ENCODE data around the gene AREL1.

The AREL1 gene

DNA sequence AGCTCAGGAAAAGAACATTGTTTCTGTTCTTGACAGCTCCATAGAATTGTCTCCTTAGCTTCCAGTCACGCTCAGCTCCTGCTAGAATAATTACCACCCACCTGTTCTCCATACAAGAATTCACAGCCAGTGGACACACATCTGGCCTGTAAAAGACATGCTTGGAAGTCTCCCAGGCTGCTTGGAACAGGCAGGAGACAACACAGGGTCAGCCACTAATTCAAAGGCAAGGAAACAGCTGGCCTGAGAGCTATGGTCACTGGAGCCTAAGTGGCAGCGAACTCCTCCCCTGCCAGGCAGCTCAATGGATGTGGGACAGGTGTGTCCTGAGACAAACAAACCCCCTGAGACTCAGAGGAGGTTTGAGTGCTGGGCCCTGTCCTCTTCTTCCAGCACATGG is 77.9 kb downstream of the AREL1 start:
- DNase-seq, result no peak

DNA sequence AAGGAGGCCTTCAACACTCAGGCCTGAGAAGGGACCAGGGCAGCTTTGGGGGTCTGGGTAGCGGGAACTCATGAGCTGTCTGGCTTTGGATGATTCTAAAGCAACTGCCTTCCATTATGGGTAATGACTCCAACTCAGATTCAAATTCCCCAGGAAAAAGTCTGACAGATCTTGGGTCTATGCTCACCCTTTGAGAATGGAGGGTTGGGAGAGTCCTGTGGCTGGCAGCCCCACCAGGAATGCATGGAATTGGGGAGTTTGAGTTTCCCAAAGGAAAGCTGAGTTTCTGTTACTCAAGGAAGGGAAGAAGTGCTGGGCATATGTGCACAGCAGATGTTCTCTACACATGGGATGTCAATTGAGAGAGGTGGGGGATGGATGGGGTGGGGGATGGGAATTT is 78.4 kb downstream of the AREL1 start:
- DNase-seq, result no peak

DNA sequence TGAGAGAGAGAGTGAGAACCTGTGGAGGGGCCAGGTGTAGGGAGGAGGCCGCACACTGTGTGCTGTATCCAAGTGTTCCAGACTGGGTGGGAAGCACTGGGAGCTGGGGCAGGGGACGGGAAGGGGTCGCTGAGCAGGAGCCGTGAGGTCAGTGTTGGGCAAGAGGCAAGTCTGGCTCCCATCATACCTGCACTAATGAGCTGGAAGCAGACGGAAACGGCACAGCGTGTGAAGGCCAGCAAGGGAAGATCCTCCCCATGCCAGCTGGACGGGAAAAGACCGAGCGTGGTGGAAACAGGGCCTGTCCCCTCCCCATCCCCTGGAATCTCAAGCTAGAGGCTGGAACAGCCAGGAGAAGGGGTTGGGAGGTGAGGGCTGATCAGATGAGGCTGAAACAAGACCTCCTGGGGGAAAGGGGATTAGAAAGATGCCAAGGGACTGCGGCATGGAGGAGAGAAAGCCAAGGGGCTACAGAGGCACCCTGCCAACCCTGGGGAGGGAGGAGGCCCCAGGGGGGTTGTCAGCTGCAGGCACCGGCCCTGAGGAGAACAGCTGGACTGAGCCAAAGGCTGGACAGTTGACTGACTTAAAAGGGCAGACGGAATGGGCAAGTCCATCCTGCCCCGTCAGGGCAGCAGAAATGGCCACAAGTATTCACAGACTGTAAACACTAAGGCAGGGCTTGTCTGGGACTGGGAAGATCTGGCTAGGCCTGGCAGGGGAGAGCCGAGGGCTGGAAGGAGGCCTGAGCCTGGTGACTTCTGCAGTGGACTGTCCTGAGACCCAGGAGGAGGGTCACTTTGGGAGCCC is 81.8 kb downstream of the AREL1 start:
- DNase-seq, result no peak

DNA sequence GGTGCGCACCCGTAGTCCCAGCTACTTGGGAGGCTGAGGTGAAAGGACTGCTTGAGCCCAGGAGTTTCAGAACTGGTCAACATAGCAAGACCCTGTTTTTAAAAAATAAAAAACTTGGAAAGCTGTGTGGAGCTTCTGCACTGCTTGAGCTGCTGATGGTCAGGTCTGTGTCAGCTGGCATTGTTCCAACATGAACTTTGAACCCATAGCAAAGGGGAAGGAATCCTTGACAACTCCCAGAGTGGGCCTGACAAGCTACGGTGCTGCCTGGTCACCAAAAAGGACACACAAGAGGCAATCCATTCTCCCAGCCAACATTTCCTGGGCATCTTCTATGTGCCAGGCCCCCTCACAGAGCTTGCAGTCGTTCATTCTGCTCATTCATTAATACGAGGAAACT is 84.5 kb downstream of the AREL1 start:
- no peak for DNase-seq

DNA sequence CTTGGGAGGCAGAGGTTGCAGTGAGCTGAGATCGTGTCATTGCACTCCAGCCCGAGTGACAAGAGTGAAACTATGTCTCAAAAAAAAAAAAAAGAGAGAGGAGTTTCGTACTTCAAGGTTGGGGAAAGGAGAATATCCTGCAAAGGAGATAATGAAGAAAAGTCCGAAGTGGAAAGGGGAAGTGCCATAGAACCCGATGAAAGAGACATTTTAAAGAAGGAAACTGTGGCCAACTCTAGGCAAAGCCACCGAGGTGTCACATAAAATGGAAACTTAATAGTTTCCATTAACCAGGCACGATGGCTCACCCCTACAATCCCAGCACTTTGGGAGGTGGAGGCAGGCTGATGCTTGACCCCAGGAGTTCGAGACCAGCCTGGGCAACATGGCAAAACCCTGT is 85.8 kb downstream of the AREL1 start:
- DNase-seq, result no peak

- DNase-seq, result no peak
Measured at GRCh38 chr14:74622257-74622656, 90.6 kb downstream of the AREL1 start.

DNA sequence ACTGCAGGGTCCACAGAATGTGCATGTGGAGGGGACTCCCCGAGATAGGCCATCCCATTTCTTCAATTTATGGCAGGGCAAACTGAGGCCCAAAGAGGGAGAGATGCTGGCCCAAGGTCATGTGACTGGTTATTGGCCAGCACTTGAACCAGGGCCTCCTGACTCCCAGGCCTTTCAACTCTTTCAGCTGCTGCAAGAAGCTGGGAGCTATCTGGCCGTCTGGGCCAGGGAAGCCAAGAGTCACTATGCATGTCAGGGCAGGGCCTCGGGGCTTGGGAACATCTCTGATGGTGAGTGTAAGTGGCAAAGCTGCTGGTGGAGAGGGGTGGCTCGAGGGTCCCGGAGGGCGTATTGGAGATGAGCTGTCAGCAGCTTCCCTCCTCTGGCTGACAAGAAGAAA is 91.3 kb downstream of the AREL1 start:
- DNase-seq, result no peak

DNA sequence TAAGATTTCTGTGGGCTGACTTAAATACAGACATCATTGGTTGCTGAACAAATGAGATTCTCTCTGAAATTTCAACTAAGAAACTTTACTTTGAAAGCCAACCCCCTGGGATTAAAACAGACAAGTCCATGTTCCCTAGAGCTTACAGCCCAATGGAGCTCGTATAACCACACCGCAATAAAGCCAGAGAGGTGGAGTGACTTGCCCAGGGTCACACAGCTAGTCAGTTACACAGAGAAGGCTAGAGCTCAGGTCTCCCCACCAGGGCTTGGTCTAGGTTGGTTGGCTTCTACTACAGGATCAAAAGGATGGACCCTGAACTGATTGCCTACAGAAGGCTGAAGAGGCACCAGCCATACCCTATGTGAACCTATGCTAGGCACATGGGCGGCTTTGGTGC is 92.0 kb downstream of the AREL1 start:
- DNase-seq, result no peak

DNA sequence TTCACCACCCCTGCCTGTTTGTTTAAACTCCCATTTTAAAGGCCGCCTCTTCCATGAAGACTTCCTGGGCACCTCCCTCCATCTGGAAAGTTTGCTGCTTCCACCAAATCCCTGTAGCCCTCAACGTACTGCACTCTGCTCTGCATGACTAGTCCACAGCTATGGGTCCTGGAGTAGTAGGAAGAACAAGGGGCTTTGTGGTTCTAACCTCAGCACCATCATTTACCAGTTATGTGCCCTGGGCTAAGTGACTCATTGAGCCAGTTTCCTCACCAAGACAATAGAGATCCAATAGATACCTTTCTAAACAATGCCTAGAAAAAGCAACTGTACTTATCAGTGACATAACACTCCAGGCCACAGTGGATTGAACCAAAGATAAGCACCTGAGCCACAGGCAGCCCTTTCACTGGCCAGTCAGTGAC is 92.4 kb downstream of the AREL1 start:
- DNase-seq, result peak; percentile 55

DNA sequence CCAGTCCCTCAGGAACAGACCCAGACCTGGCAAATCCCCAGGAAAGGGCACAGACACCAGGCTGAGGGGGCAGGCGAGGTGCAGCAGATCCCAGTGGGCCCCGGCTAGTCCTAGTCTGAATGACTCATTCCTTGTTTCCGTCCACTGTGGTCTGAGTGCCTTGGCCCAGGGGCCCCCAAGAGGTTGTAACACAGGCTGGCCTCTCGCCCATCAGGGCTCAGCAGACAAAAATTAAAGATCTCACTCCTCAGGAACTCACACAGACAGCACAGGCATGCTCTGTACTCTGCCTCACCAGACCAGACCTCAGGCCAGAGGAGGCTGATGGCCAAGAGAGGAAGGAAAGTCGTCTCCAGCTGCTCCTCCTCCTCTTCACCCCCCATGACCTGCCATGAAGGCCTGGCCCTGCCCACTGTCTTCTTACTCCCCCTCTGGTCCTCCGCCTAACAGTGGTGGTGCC is 93.2 kb downstream of the AREL1 start:
- DNase-seq, result no peak

DNA sequence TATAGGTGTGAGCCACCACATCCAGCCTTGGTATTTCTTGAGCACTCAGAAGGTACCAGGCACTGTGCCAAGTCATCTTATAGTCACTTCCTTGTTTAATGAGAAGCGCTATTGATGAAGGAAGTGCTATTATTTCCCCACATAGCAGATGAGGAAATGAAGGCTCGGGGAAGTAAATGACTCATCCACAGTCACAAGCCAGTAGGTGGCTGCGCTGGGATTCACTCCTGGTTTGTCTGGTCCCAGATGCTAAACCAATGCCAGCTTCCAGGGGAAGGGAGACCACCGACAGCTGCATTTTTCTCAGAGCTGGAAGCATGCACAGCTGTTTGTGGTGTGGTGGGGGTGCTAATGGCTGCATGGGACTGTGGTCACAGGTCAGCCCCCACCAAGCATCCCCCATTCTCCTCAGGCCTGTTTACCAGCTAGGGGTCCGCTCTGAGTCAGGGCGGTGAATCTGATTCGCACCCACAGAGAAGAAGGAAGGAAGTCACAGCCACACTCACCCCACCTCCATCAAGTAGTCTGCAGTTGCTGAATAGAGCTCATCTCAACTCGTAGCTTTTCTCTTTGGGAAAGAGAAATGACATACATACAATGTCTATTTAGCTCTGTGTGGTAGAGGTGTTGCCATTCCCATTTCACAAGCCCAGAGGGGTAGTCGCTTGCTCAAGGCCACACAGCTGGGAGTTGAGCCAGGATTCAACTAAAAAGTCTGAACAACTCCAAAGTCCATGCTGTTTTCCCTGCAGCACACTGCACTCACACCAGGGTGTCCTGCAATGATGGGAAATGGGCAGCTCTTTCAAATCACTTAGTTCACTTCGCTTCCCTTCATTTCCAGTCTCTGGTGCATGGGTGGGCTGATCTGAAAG is 94.6 kb downstream of the AREL1 start:
- peak; percentile 76 for DNase-seq

GRCh38 chr14:74616996-74617700 is 95.7 kb downstream of the AREL1 start:
- no peak for DNase-seq

DNA sequence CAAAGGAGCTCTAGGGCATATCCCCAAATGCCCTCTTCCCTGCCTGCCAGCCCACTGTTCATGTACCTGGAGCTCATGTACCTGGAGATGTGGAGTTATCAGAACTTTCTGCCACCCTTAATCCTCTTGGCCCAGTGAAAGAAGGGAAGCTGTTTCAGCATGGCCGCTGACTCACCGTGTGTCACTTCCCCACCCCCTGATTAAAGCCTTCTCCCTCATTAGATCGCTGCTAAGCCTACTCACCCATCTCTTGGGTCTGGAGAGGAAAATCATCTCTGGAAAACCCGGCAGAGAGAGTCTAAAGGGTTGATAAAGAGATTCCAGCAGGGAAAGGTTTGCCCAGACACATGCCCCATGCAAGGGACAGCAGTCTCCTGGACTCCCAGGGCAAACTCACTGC is 96.4 kb downstream of the AREL1 start:
- DNase-seq, result peak; percentile 59

DNA sequence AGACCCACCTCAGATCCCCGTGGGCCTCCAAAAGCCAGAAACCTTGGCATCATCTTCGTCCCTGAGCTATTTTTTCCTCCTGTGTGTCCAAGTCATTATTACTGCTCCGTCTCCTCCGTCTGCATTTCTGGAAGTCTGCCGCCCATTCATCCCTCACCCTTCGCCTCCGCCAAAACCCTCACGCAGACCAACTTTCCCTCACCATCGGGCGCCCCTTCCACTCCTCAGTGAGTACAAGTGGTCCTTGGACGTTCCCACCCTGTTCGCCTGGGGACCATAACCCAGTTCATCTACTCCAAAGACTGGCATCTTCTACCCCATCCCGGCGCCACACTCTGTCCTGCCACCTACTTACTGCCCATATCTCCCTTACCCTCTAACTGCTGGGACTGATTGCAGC is 97.1 kb downstream of the AREL1 start:
- no peak for DNase-seq

DNA sequence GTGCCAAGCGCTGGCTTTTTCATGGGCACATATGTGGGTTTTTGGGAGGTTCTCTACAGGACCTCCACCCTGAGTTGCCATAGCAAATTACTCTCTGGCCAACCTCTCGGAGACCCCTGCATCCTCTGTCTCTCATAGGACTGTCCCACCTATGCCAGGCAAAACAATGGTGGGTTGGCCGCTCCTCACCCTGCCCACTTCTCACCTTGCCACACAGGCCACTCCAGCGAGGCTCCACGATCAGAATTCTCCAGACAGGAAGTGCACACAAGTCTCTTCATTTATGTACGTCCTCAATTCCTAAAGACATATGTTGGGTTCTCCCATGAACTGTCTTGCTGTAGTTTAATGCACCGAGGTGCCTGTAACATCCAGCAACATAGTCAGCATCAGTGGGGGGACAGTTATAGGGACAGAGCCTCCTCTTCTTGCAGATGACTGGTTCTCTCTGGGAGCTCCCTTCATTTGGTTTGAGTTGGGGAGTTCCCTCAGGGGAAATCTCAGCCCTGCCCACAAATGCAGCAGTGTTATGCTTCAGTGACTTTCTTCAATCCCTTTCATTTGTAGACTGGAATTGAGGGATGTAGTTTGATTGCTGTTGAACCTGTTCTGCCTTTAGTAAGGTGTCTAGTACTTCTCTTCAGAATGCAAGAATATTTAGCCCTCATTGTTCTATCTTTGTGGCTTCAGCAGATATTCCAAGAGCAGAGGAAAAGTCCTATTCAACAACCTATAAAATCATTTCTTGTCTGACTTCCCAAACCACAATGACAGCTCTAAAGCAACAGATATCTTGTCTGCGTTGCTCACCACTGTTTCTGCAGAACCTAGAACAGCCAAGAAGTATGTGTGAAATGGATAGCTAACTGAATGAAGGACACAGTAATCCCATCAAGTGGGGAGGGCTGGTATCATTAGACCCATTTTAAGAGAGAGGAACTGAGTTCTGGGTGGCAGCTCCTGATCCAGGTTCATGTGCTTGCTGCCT is 98.1 kb downstream of the AREL1 start:
- no peak for DNase-seq

- DNase-seq, result no peak
Measured at GRCh38 chr14:74613211-74613914, 99.5 kb downstream of the AREL1 start.

DNA sequence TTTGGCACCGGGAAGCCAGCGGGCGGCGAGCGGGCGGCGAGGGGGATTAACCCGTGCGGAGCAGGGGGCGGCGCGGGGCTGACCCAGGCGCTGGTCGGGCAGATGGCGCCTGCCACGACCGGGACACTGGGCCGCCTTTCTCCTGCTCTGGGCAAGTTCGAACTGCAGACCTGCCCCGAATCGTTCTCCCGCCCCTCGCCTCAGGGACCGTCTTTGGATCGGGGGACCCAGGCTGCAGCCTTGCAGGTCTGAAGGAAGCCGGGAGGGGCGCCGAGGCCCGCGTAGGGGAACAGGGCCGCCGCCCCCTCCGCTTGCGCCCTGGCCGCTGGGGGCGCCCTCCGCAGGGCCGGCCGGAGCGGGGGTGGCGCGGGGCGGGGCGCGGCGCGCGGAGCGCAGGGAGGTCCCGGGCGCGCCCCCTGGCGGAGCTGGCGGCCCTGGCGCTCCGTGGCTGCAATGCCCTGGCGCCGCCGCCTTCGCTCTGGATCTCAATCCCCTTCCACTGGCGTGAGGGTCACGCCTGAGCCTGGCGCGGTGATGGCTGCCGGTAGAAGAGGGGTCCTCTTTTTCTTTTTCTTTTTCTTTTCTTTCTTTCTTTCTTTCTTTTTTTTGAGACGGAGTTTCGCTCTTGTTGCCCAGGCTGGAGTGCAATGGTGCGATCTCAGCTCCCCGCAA is 100.4 kb downstream of the AREL1 start:
- peak; percentile 86 for DNase-seq

DNA sequence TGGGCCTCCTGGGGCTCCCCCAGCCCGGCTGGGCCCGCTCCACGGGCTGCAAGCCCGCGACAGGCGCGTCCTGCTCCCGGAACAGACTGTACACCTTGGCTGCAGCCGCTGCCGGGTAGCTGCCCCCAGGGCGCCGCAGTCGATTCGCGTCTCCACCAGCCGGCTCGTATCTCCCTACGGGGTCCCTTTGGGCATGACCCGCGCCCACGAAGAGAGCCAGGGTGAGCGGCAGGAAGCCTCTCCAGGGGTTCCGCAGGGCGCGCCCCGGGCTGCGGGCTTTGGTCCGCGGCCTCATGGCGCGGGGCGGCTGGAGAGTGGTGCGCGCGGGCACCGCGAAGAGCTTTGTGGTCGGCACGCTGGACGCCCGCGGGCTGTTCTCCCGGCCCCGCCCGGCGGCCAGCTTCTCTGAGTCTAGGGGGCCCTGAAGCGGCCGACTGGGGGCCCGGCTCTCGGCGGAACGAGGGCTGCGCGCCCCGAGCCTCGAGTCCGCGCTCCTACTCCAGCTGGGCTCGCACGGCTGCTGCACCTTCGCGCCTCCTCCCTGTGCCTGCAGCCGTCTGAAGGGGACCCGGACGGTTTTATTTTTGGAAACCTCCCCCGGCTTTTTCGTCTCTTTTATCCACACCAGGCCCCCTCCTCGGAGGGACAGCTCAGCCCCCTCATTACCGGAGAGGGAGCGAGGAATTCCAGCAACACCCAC is 101.1 kb downstream of the AREL1 start, which contains the start of gene LTBP2:
Gene LTBP2, minus strand, starts transcription at position 588 of the 700 bp plus-strand sequence. Its CDS starts 293 bp downstream, at position 295.
- DNase-seq, result no peak

All from stimulated activated CD8-positive, alpha-beta memory T cell treated with anti-CD3 and anti-CD28 coated beads, Interleukin-4, amount 100 ng/mL, for 48 hours (primary cell).